Sigmoid colon (tissue), 7 donors: Measurements from ENCODE around the gene ABHD12B. TPM values are rescaled to one million over a fixed set of nuclear protein-coding genes. Genes with fewer than 3 reads are reported as not detected.

Experiments
- DNase-seq: peaks from one replicate; pipeline ENCODE4 v3.0.0-alpha.2; 2019
- H3K27ac ChIP-seq, 4 donors: fragments of 200-600 bp; sonication (generic); one replicate each; pipeline ENCODE4 v1.5.1; 2016 to 2019; ENCODE audit warnings: mild to moderate bottlenecking in 1 of 4
- H3K27me3 ChIP-seq, 3 donors: fragments of 200-600 bp; sonication (generic); one replicate each; pipeline ENCODE4 v1.5.1; 2019; ENCODE audit warnings: mild to moderate bottlenecking in 1 of 3
- H3K36me3 ChIP-seq, 4 donors: fragments of 200-600 bp; sonication (generic); one replicate each; pipeline ENCODE4 v1.5.1; 2016 to 2019
- H3K4me1 ChIP-seq, 4 donors: fragments of 200-600 bp; sonication (generic); one replicate each; pipeline ENCODE4 v1.5.1; 2017 to 2019
- H3K4me3 ChIP-seq, 4 donors: fragments of 200-600 bp; sonication (generic); one replicate each; pipeline ENCODE4 v1.5.1; 2017 to 2019; ENCODE audit warnings: mild to moderate bottlenecking in 2 of 4, moderate library complexity in 1 of 4
- H3K9me3 ChIP-seq, 4 donors: fragments of 200-600 bp in 3 of 4; sonication (generic) in 3 of 4; one replicate each; pipeline versions ENCODE4 v1.5.1 to v1.6.1; 2013 to 2019
- EP300 ChIP-seq, 4 donors: sonication (generic); formaldehyde crosslinking; IDR thresholded peaks; one replicate each; pipeline ENCODE4 v1.6.1; 2017; ENCODE audit warnings: antibody characterized with exemption in 4 of 4
- POLR2A ChIP-seq, 2 donors: fragments of 450-650 bp; IDR thresholded peaks; one replicate each; pipeline ENCODE4 v1.6.1; 2016; ENCODE audit warnings: antibody characterized with exemption in 2 of 2, mild to moderate bottlenecking in 2 of 2, moderate library complexity in 2 of 2
- POLR2AphosphoS5 ChIP-seq, 4 donors: sonication (generic); formaldehyde crosslinking; IDR thresholded peaks; one replicate each; pipeline ENCODE4 v1.6.1; 2017; ENCODE audit warnings: antibody characterized with exemption in 4 of 4
- WGBS, 2 donors: extraction: QIAGEN DNeasy Blood & Tissue Kit; methylation state at CpG; one replicate each; pipeline ENCODE4 v1.1.7; 2013; 5-methylcytosine and 5-hydroxymethylcytosine counted together
- intact Hi-C: fragments of 100-400 bp; cut with DNase I; formaldehyde crosslinking; loops from one replicate; pipeline ENCODE4 v1.15.1; 2023
- polyA plus RNA-seq, 3 donors: library from polyadenylated mRNA; stranded (reverse); fragments of 200-250 nt; gene quantifications; one replicate each; pipeline ENCODE4 v1.2.3, GENCODE V29; 2013
- total RNA-seq, 4 donors: library from RNA; depleted of rRNA; stranded (reverse); fragments of >200 nt; gene quantifications; one replicate each; pipeline ENCODE4 v1.1.0, GENCODE V29; 2016
- TF ChIP-seq, protein P1 (sequence below), 4 experiments: fragments of 450-650 bp in 3 of 4; fragments of 200-600 bp in 1 of 4; IDR thresholded peaks; one replicate each; pipeline ENCODE4 v1.5.1; 2016 to 2019; ENCODE audit warnings: antibody characterized with exemption in 4 of 4, mild to moderate bottlenecking in 3 of 4, moderate library complexity in 2 of 4
- donor health status: healthy with polysubstance abuse.
- donor health status: Bipolar disorder and iron deficiency.
- donor health status: healthy.

The ABHD12B gene
- total and polyA plus RNA-seq, 7 donors, result 5.3 to 9.3 (median 6.0) TPM; not detected in 4

- TF ChIP-seq EP300 (IDR thresholded peaks at IDR 0.05), result no peak
- TF ChIP-seq, protein P1, sequence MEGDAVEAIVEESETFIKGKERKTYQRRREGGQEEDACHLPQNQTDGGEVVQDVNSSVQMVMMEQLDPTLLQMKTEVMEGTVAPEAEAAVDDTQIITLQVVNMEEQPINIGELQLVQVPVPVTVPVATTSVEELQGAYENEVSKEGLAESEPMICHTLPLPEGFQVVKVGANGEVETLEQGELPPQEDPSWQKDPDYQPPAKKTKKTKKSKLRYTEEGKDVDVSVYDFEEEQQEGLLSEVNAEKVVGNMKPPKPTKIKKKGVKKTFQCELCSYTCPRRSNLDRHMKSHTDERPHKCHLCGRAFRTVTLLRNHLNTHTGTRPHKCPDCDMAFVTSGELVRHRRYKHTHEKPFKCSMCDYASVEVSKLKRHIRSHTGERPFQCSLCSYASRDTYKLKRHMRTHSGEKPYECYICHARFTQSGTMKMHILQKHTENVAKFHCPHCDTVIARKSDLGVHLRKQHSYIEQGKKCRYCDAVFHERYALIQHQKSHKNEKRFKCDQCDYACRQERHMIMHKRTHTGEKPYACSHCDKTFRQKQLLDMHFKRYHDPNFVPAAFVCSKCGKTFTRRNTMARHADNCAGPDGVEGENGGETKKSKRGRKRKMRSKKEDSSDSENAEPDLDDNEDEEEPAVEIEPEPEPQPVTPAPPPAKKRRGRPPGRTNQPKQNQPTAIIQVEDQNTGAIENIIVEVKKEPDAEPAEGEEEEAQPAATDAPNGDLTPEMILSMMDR (IDR thresholded peaks at IDR 0.05), result no peak
- no peak for TF ChIP-seq POLR2A (IDR thresholded peaks at IDR 0.05)
- no peak for TF ChIP-seq POLR2AphosphoS5 (IDR thresholded peaks at IDR 0.05)
- Histone ChIP-seq H3K36me3 (peaks cover 0 to 76% (median 2%) of the 10 kb centered on the region in 4 donors), H3K4me1 (no peaks in the 10 kb centered on the region), H3K27ac (no peak overlapping the region), H3K27me3 (no peaks in the 10 kb centered on the region), H3K4me3 (no peak overlapping the region), H3K9me3 (no peaks in the 10 kb centered on the region)
- intact Hi-C loops, result no loop called here
- WGBS, 2 donors, result 89% methylated on average over 2 of the region's 2 CpGs
- DNase-seq, result no peak
Observed at GRCh38 chr14:50929506-50929905, 57.7 kb downstream of the ABHD12B start.

- WGBS, 2 donors, result 96% methylated on average over 3 of the region's 3 CpGs
- Histone ChIP-seq H3K27me3 (no peaks in the 10 kb centered on the region), H3K27ac (no peak overlapping the region), H3K4me1 (no peaks in the 10 kb centered on the region), H3K36me3 (peaks cover 0 to 83% (median 6%) of the 10 kb centered on the region in 4 donors), H3K4me3 (no peak overlapping the region), H3K9me3 (no peaks in the 10 kb centered on the region)
- intact Hi-C loops, result no loop called here
- no peak for TF ChIP-seq POLR2AphosphoS5 (IDR thresholded peaks at IDR 0.05)
- TF ChIP-seq, protein P1 (IDR thresholded peaks at IDR 0.05), result no peak
- no peak for TF ChIP-seq POLR2A (IDR thresholded peaks at IDR 0.05)
- TF ChIP-seq EP300 (IDR thresholded peaks at IDR 0.05), result no peak
- DNase-seq, result no peak
Observed at GRCh38 chr14:50931559-50931958, 59.7 kb downstream of the ABHD12B start.

GRCh38 chr14:50932156-50932555, 60.3 kb downstream of the ABHD12B start:
- H3K9me3 ChIP-seq, result no peaks in the 10 kb centered on the region
- no peak overlapping the region for H3K4me3 ChIP-seq
- 37 to 65% methylated on average over 1 of the region's 1 CpG for WGBS, 2 donors
- H3K4me1 ChIP-seq, result no peaks in the 10 kb centered on the region
- peaks cover 0 to 83% (median 6%) of the 10 kb centered on the region in 4 donors for H3K36me3 ChIP-seq
- intact Hi-C loops, result no loop called here
- TF ChIP-seq POLR2AphosphoS5 (IDR thresholded peaks at IDR 0.05), result no peak
- TF ChIP-seq, protein P1 (IDR thresholded peaks at IDR 0.05), result no peak
- H3K27me3 ChIP-seq, result no peaks in the 10 kb centered on the region
- H3K27ac ChIP-seq, result no peak overlapping the region
- no peak for DNase-seq

DNA sequence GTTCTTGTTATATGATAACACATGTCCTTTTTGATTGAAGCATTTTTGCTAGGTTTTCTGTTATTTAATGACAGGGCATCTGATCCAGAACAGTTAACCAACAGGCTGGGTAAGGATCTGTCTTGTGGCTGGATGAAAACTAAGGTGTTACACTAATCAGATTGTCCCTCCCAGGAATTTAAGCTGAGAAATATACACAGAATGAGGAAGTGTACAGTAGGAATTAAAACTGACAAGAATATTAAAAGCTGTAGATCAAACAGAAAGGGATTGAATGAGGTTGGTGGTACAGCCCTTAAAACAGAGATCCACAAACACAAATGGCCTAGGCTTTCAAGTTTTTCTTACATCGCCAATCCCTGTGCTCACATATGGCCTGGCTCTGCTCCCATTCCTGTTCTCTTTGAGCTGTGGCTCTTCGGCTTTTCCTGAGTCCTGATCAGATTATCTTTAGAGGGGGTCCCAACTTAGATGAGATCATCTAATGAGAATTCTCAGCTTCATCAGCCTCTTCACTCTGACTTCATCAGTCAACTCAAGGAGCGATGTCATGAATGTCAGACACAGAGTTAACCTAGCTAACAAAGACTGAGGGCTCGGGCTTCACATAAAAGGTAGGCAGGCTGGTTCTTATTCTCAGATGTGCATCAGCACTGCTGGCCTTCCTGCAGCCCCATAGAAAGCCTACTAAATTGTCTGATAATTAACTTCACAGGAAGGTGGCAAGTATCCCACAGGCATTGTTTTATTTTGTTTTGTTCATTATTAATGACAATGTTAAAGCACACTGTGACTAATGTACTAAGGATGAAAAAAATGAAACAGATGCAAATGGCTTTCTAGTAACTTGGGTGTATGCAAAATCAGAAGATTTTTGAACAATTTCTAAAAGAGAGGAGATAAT, 61.0 kb downstream of the ABHD12B start:
- TF ChIP-seq POLR2A (IDR thresholded peaks at IDR 0.05) (no peak), EP300 (IDR thresholded peaks at IDR 0.05) (no peak), POLR2AphosphoS5 (IDR thresholded peaks at IDR 0.05) (no peak)
- TF ChIP-seq, protein P1 (IDR thresholded peaks at IDR 0.05), result no peak
- Histone ChIP-seq H3K4me3 (no peak overlapping the region), H3K4me1 (no peaks in the 10 kb centered on the region), H3K36me3 (peaks cover 0 to 77% (median 6%) of the 10 kb centered on the region in 4 donors), H3K27me3 (no peaks in the 10 kb centered on the region), H3K9me3 (no peaks in the 10 kb centered on the region), H3K27ac (no peak overlapping the region)
- 91 to 94% methylated on average over 4 of the region's 4 CpGs for WGBS, 2 donors
- no peak for DNase-seq
- intact Hi-C loops, result no loop called here
